Activated CD4-positive, CD25-positive, alpha-beta regulatory T cell treated with anti-CD3 and anti-CD28 coated beads, Interleukin-2, amount 50 U/mL, for 24 hours (primary cell): ENCODE measurements around the gene PPP2R3C.
"Not testable (repeated sequence)": the region's sequence is repeated elsewhere in the genome, so short reads cannot be mapped to it uniquely, and the experiment has no call there.

Source experiments
- ATAC-seq, 2 donors: fragments of 150-1000 bp; cut with Tn5 transposase; one replicate each; pipeline ENCODE4 v1.10.0; 2021; ENCODE audit warnings: mild to moderate bottlenecking in 1 of 2, moderate library complexity in 1 of 2

Gene PPP2R3C

GRCh38 chr14:35050652-35051051 lies 71.1 kb downstream of the PPP2R3C start:
- no peak for ATAC-seq

GRCh38 chr14:35047976-35048513 lies 73.7 kb downstream of the PPP2R3C start:
- no peak for ATAC-seq

GRCh38 chr14:35046751-35047536 lies 74.8 kb downstream of the PPP2R3C start:
- ATAC-seq: peak; percentile 5 to 9

GRCh38 chr14:35046048-35046750 lies 75.6 kb downstream of the PPP2R3C start, which contains the start of gene FAM177A1:
Gene FAM177A1, plus strand, starts transcription at chr14:35046272. Its CDS starts 192 bp downstream, at chr14:35046464.
- ATAC-seq: peak; percentile 93 to 95

- no peak for ATAC-seq
Observed at GRCh38 chr14:35045798-35046047, 76.1 kb downstream of the PPP2R3C start.

GRCh38 chr14:35044939-35045797 lies 76.6 kb downstream of the PPP2R3C start:
- no peak for ATAC-seq

GRCh38 chr14:35043046-35043445 lies 78.7 kb downstream of the PPP2R3C start:
- ATAC-seq: no peak

- no peak for ATAC-seq
Observed at GRCh38 chr14:35042632-35043031, 79.2 kb downstream of the PPP2R3C start.

GRCh38 chr14:35038312-35038711 lies 83.5 kb downstream of the PPP2R3C start:
- ATAC-seq: not testable (repeated sequence)
